Hepatocyte (in vitro differentiated cells): Measurements from ENCODE around the gene BUB1B.

Experiments used
- EZH2 ChIP-seq: fragments of 200-600 bp; sonication (generic); IDR thresholded peaks from 2 replicates; pipeline ENCODE4 v1.6.1; 2016; ENCODE audit warnings: antibody characterized with exemption, mild to moderate bottlenecking, borderline replicate concordance
- EZH2phosphoT487 ChIP-seq: fragments of 200-600 bp; sonication (generic); IDR thresholded peaks from one replicate; pipeline ENCODE4 v1.6.1; 2018; ENCODE audit warnings: antibody characterized with exemption, mild to moderate bottlenecking, low read depth, moderate library complexity; ENCODE audit not compliant: unreplicated experiment, severe bottlenecking
- TF ChIP-seq, protein P1 (sequence below): fragments of 200-600 bp; sonication (generic); IDR thresholded peaks from 2 replicates; pipeline ENCODE4 v1.5.1; 2016; ENCODE audit warnings: antibody characterized with exemption, mild to moderate bottlenecking; ENCODE audit not compliant: poor library complexity

DNA sequence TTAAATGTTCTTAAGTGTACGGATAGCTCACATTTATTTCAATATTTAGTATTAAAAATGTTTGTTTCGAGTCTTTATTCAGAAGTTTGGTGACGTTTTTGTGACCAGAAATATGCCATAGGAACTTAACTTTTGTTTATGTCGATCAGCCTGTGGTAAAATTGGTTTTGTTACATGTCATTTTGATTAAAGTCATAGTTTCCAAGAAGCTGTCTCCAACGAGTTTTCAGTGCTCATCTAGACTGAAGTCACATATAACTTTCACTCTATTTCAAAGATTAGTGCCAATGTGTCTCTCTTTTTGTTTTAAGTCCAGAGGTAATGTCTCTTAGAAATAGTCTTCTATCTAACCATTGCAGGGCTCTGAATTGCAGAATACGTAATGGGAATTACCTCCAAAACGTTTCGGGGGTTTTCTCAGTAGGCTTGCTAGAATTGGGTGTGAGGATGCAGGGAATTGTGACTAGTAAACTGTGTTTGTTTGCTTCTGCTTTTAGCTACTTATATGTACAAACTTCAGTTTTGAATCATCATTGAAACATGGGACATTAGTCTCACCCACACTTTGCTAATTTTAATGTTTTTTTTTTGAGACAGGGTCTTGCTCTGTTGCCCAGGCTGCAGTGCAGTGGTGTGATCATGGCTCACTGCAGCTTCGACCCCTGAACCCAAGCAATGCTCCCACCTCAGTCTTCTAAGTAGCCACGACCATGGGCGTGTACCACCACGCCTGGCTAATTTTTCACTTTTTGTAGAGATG lies 3.0 kb downstream of the BUB1B start:
- TF ChIP-seq, protein P1, sequence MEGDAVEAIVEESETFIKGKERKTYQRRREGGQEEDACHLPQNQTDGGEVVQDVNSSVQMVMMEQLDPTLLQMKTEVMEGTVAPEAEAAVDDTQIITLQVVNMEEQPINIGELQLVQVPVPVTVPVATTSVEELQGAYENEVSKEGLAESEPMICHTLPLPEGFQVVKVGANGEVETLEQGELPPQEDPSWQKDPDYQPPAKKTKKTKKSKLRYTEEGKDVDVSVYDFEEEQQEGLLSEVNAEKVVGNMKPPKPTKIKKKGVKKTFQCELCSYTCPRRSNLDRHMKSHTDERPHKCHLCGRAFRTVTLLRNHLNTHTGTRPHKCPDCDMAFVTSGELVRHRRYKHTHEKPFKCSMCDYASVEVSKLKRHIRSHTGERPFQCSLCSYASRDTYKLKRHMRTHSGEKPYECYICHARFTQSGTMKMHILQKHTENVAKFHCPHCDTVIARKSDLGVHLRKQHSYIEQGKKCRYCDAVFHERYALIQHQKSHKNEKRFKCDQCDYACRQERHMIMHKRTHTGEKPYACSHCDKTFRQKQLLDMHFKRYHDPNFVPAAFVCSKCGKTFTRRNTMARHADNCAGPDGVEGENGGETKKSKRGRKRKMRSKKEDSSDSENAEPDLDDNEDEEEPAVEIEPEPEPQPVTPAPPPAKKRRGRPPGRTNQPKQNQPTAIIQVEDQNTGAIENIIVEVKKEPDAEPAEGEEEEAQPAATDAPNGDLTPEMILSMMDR: no peak
- TF ChIP-seq EZH2 (no peak), EZH2phosphoT487 (no peak)
